ENCODE data around the gene PABPN1L. TPM values are rescaled to one million over a fixed set of nuclear protein-coding genes. Genes with fewer than 3 reads are reported as not detected.

Gene PABPN1L
- total RNA-seq, 1 experiment from 2014 or later, result not detected

- H3K9ac ChIP-seq (ENCODE audit: low read length), result no peak overlapping the region
- no peak for DNase-seq
- H2AFZ ChIP-seq (ENCODE audit: low read length), result no peak overlapping the region
- no peaks in the 10 kb centered on the region for H3K27me3 ChIP-seq (ENCODE audit: low read length)
- H3K9me3 ChIP-seq (ENCODE audit: low read length), result no peaks in the 10 kb centered on the region
- H3K4me3 ChIP-seq (ENCODE audit: low read length), result no peak overlapping the region
- no peak overlapping the region for H3K4me2 ChIP-seq (ENCODE audit: low read depth, low read length, poor library complexity, severe bottlenecking)
- H3K4me1 ChIP-seq (ENCODE audit: low read length), result no peaks in the 10 kb centered on the region
- H3K27ac ChIP-seq (ENCODE audit: low read length), result no peak overlapping the region
- H3K36me3 ChIP-seq (ENCODE audit: insufficient read depth, low read length), result no peaks in the 10 kb centered on the region
- no peaks in the 10 kb centered on the region for H4K20me1 ChIP-seq (ENCODE audit: insufficient read depth, low read depth, low read length)
- no peaks in the 10 kb centered on the region for H3K79me2 ChIP-seq (ENCODE audit: low read length)
- H3K9me2 ChIP-seq (replicated peaks; ENCODE audit: insufficient read depth, low read length), result no peaks in the 10 kb centered on the region
These were observed 47.3 kb downstream of the PABPN1L start for GRCh38 chr16:88819126-88819525.

- DNase-seq, result no peak
- H3K4me3 ChIP-seq (ENCODE audit: low read length), result no peak overlapping the region
- no peak overlapping the region for H2AFZ ChIP-seq (ENCODE audit: low read length)
- no peak overlapping the region for H3K4me2 ChIP-seq (ENCODE audit: low read depth, low read length, poor library complexity, severe bottlenecking)
- no peaks in the 10 kb centered on the region for H3K27me3 ChIP-seq (ENCODE audit: low read length)
- H3K9me3 ChIP-seq (ENCODE audit: low read length), result no peaks in the 10 kb centered on the region
- no peaks in the 10 kb centered on the region for H3K4me1 ChIP-seq (ENCODE audit: low read length)
- no peaks in the 10 kb centered on the region for H3K9me2 ChIP-seq (replicated peaks; ENCODE audit: insufficient read depth, low read length)
- no peak overlapping the region for H3K27ac ChIP-seq (ENCODE audit: low read length)
- no peak overlapping the region for H3K9ac ChIP-seq (ENCODE audit: low read length)
- H3K79me2 ChIP-seq (ENCODE audit: low read length), result no peaks in the 10 kb centered on the region
- 0 out of 2 replicates have a peak, but pooled peaks cover 6% of the 10 kb centered on the region for H4K20me1 ChIP-seq (ENCODE audit: insufficient read depth, low read depth, low read length)
- H3K36me3 ChIP-seq (ENCODE audit: insufficient read depth, low read length), result no peaks in the 10 kb centered on the region
These were observed 47.9 kb downstream of the PABPN1L start for GRCh38 chr16:88818575-88818874.

GRCh38 chr16:88817785-88818574 lies 48.5 kb downstream of the PABPN1L start:
- H3K9me3 ChIP-seq (ENCODE audit: low read length), result no peaks in the 10 kb centered on the region
- no peak overlapping the region for H3K4me2 ChIP-seq (ENCODE audit: low read depth, low read length, poor library complexity, severe bottlenecking)
- H4K20me1 ChIP-seq (ENCODE audit: insufficient read depth, low read depth, low read length), result 0 out of 2 replicates have a peak, but pooled peaks cover 6% of the 10 kb centered on the region
- H3K4me1 ChIP-seq (ENCODE audit: low read length), result no peaks in the 10 kb centered on the region
- no peaks in the 10 kb centered on the region for H3K36me3 ChIP-seq (ENCODE audit: insufficient read depth, low read length)
- no peak for DNase-seq
- H3K4me3 ChIP-seq (ENCODE audit: low read length), result no peak overlapping the region
- H3K27ac ChIP-seq (ENCODE audit: low read length), result no peak overlapping the region
- H3K9me2 ChIP-seq (replicated peaks; ENCODE audit: insufficient read depth, low read length), result no peaks in the 10 kb centered on the region
- no peak overlapping the region for H2AFZ ChIP-seq (ENCODE audit: low read length)
- no peaks in the 10 kb centered on the region for H3K27me3 ChIP-seq (ENCODE audit: low read length)
- H3K79me2 ChIP-seq (ENCODE audit: low read length), result no peaks in the 10 kb centered on the region
- H3K9ac ChIP-seq (ENCODE audit: low read length), result no peak overlapping the region

DNA sequence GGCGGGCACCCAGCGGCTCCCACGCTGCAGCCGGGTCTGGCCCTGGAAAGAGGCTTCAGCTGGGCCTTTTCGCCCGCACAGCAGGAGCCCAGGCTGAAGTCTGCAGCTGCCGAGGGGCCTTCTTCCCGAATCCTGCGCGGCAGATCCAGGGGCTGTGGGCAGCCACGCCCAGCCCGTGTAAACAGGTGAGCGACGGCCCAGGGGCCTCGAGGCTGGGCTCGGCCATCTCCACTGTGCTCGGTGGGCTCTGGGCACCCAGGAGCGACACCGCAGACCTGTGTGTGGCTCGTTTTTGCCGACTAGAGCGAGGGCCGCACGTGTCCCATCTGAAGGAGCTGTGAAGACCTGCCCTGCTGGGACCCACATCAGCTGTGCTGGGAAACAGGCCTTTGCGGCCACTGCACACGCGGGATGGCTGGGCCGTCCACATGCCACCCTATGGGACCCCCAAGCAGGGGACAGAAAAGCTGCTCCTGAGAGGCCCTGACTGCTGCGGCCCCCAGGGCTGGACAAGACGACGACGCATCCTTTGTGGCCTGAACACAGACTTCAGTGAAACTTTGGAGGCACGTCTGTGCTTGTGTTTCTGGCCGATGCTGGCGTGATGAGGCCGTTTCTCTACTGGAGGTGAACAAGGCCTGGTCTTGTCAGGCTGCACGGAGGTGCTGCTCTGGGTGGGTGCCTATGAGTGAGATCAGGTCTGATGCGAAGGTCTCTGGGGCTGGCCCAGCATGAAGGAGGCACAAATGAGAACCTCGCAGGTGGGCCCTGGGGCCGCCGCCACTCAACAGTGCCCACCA lies 49.5 kb downstream of the PABPN1L start:
- Histone ChIP-seq H4K20me1 (ENCODE audit: insufficient read depth, low read depth, low read length) (0 out of 2 replicates have a peak, but pooled peaks cover 11% of the 10 kb centered on the region), H3K4me1 (ENCODE audit: low read length) (peaks cover 2% of the 10 kb centered on the region), H3K27me3 (ENCODE audit: low read length) (no peaks in the 10 kb centered on the region), H3K4me2 (ENCODE audit: low read depth, low read length, poor library complexity, severe bottlenecking) (no peak overlapping the region), H3K9ac (ENCODE audit: low read length) (no peak overlapping the region), H2AFZ (ENCODE audit: low read length) (no peak overlapping the region), H3K79me2 (ENCODE audit: low read length) (no peaks in the 10 kb centered on the region), H3K9me2 (replicated peaks; ENCODE audit: insufficient read depth, low read length) (no peaks in the 10 kb centered on the region), H3K36me3 (ENCODE audit: insufficient read depth, low read length) (no peaks in the 10 kb centered on the region), H3K4me3 (ENCODE audit: low read length) (no peak overlapping the region), H3K27ac (ENCODE audit: low read length) (no peak overlapping the region), H3K9me3 (ENCODE audit: low read length) (peaks cover 3% of the 10 kb centered on the region)
- no peak for DNase-seq

DNA sequence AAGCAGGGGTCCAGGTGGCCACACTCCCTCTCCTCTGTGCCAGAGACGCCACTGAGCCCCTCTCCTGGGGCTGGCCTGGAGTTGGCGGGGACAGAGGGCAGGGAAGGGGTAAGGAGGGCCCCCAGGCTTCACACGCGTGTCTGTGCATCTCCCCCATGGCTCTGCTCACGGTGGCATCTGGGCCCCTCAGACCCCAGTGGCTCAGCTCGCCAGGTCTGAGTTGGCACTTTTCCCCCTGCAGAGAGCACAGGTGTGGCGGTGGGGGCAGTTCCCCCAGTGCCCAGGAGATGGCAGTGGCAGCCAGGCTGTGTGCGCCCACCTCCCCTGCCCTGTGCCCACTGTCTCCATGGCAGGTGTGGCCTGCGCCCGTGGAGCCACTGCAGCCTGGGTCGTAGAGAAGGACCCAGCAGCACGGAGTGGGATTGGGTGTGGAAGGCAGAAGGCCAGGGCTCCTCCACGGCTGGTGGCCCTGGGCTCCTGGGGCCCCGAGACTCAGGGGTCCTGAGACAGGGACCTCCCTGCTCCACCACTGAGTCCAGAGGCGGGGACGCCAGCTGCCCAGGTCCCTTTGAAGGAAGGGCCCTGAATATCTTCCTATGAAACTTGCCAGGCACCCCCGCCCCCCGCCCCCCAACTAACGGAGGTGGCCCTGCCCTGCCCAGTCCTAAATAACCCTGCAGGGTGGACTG lies 50.4 kb downstream of the PABPN1L start:
- peak; percentile 88 for DNase-seq
- peaks cover 3% of the 10 kb centered on the region for H3K9me3 ChIP-seq (ENCODE audit: low read length)
- no peak overlapping the region for H3K9ac ChIP-seq (ENCODE audit: low read length)
- no peak overlapping the region for H3K4me3 ChIP-seq (ENCODE audit: low read length)
- no peaks in the 10 kb centered on the region for H3K9me2 ChIP-seq (replicated peaks; ENCODE audit: insufficient read depth, low read length)
- H3K4me1 ChIP-seq (ENCODE audit: low read length), result peaks cover 6% of the 10 kb centered on the region
- peaks cover under 1% of the 10 kb centered on the region; the same call in 1 of the 2 replicates for H3K79me2 ChIP-seq (ENCODE audit: low read length)
- no peak overlapping the region for H3K27ac ChIP-seq (ENCODE audit: low read length)
- no peaks in the 10 kb centered on the region for H3K27me3 ChIP-seq (ENCODE audit: low read length)
- no peak overlapping the region for H2AFZ ChIP-seq (ENCODE audit: low read length)
- no peaks in the 10 kb centered on the region for H3K36me3 ChIP-seq (ENCODE audit: insufficient read depth, low read length)
- H3K4me2 ChIP-seq (ENCODE audit: low read depth, low read length, poor library complexity, severe bottlenecking), result no peak overlapping the region
- H4K20me1 ChIP-seq (ENCODE audit: insufficient read depth, low read depth, low read length), result 0 out of 2 replicates have a peak, but pooled peaks cover 11% of the 10 kb centered on the region

GRCh38 chr16:88815227-88815626 lies 51.2 kb downstream of the PABPN1L start:
- Histone ChIP-seq H3K4me3 (ENCODE audit: low read length) (no peak overlapping the region), H3K9ac (ENCODE audit: low read length) (no peak overlapping the region), H3K9me2 (replicated peaks; ENCODE audit: insufficient read depth, low read length) (no peaks in the 10 kb centered on the region), H3K79me2 (ENCODE audit: low read length) (peaks cover 9% of the 10 kb centered on the region), H3K27me3 (ENCODE audit: low read length) (no peaks in the 10 kb centered on the region), H3K4me2 (ENCODE audit: low read depth, low read length, poor library complexity, severe bottlenecking) (no peak overlapping the region), H3K27ac (ENCODE audit: low read length) (no peak overlapping the region), H4K20me1 (ENCODE audit: insufficient read depth, low read depth, low read length) (peaks cover 19% of the 10 kb centered on the region; the same call in 1 of the 2 replicates), H3K9me3 (ENCODE audit: low read length) (peaks cover 3% of the 10 kb centered on the region), H3K36me3 (ENCODE audit: insufficient read depth, low read length) (peaks cover 2% of the 10 kb centered on the region; the same call in 1 of the 2 replicates), H3K4me1 (ENCODE audit: low read length) (peaks cover 14% of the 10 kb centered on the region), H2AFZ (ENCODE audit: low read length) (no peak overlapping the region)
- peak; percentile 36 for DNase-seq

DNA sequence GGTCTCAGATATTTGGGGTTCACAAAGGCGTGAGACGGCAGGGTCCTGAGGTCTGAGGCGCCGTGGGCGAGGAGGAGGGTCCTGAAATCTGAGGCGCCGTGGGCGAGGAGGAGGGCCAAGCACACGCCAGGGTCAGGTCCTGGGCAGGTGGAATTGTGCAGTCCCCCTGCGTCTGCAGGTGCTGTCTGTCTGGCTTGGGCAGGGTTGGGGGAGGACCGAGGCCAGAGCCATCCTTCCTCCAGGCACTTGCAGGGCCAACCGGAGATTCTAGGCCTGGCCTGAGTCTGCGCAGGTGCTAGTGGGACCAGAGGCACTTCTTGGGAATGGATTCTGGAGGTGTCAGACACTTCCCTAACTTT lies 52.3 kb downstream of the PABPN1L start:
- peaks cover 27% of the 10 kb centered on the region; the same call in 1 of the 2 replicates for H4K20me1 ChIP-seq (ENCODE audit: insufficient read depth, low read depth, low read length)
- H2AFZ ChIP-seq (ENCODE audit: low read length), result no peak overlapping the region
- peaks cover 3% of the 10 kb centered on the region for H3K9me3 ChIP-seq (ENCODE audit: low read length)
- no peaks in the 10 kb centered on the region for H3K27me3 ChIP-seq (ENCODE audit: low read length)
- peaks cover 12% of the 10 kb centered on the region; the same call in 1 of the 2 replicates for H3K36me3 ChIP-seq (ENCODE audit: insufficient read depth, low read length)
- DNase-seq, result peak; percentile 41
- no peak overlapping the region for H3K4me3 ChIP-seq (ENCODE audit: low read length)
- H3K4me1 ChIP-seq (ENCODE audit: low read length), result peaks cover 25% of the 10 kb centered on the region
- peaks cover 17% of the 10 kb centered on the region for H3K79me2 ChIP-seq (ENCODE audit: low read length)
- no peaks in the 10 kb centered on the region for H3K9me2 ChIP-seq (replicated peaks; ENCODE audit: insufficient read depth, low read length)
- no peak overlapping the region for H3K27ac ChIP-seq (ENCODE audit: low read length)
- no peak overlapping the region for H3K4me2 ChIP-seq (ENCODE audit: low read depth, low read length, poor library complexity, severe bottlenecking)
- H3K9ac ChIP-seq (ENCODE audit: low read length), result no peak overlapping the region
